Small intestine (tissue), 7 donors: ENCODE measurements around the gene OR10S1. TPM values are rescaled to one million over a fixed set of nuclear protein-coding genes. Genes with fewer than 3 reads are reported as not detected.
A peak's percentile ranks its signal among the peaks of the same experiment; 100 is the strongest.

ENCODE experiments used
- DNase-seq, 2 donors: peaks; one replicate each; pipeline versions ENCODE4 v3.0.0 to v3.0.0-alpha.2; 2013
- FAIRE-seq: peaks from 2 replicates; lab custom pipeline; 2012; peaks lifted over from hg19 to GRCh38; lab: Jason Lieb, UNC
- H3K27ac ChIP-seq, 3 donors: one replicate each; pipeline ENCODE4 v1.5.1; 2013; ENCODE audit warnings: low read length in 2 of 3, mild to moderate bottlenecking in 2 of 3, control low read depth in 1 of 3, inconsistent platforms in 1 of 3, low read depth in 1 of 3, moderate library complexity in 1 of 3
- H3K27me3 ChIP-seq, 3 donors: one replicate each; pipeline ENCODE4 v1.6.1; 2013; ENCODE audit warnings: low read length in 3 of 3, inconsistent platforms in 1 of 3; ENCODE audit not compliant: control insufficient read depth in 3 of 3, insufficient read depth in 3 of 3
- H3K36me3 ChIP-seq, 3 donors: one replicate each; pipeline ENCODE4 v1.6.1; 2013; ENCODE audit warnings: low read length in 3 of 3, inconsistent platforms in 1 of 3, low read depth in 1 of 3, mild to moderate bottlenecking in 1 of 3, moderate library complexity in 1 of 3; ENCODE audit not compliant: control insufficient read depth in 3 of 3, insufficient read depth in 2 of 3
- H3K4me1 ChIP-seq, 3 donors: one replicate each; pipeline ENCODE4 v1.6.1; 2013; ENCODE audit warnings: low read length in 2 of 3, inconsistent platforms in 1 of 3, low read depth in 1 of 3, mild to moderate bottlenecking in 1 of 3, moderate library complexity in 1 of 3; ENCODE audit not compliant: control insufficient read depth in 3 of 3, insufficient read depth in 2 of 3
- H3K4me3 ChIP-seq, 3 donors: one replicate each; pipeline ENCODE4 v1.5.1; 2013; ENCODE audit warnings: low read length in 3 of 3, control low read depth in 1 of 3, inconsistent platforms in 1 of 3, low read depth in 1 of 3, mild to moderate bottlenecking in 1 of 3, moderate library complexity in 1 of 3
- H3K9me3 ChIP-seq, 2 donors: one replicate each; pipeline ENCODE4 v1.6.1; 2013; ENCODE audit warnings: low read depth in 1 of 2, low read length in 1 of 2; ENCODE audit not compliant: control insufficient read depth in 2 of 2, insufficient read depth in 1 of 2
- WGBS, 3 donors: extraction: QIAGEN DNeasy Blood & Tissue Kit; methylation state at CpG; one replicate each; pipeline ENCODE4 v1.1.7; 2013; 5-methylcytosine and 5-hydroxymethylcytosine counted together
- polyA plus RNA-seq, 4 donors: library from polyadenylated mRNA; stranded (reverse) in 3 of 4; unstranded in 1 of 4; fragments of 200-250 nt in 3 of 4; fragments of 120-200 nt in 1 of 4; gene quantifications; one replicate each; pipeline versions ENCODE4 v1.2.1 to v1.2.3, GENCODE V29; 2013
- donor health status: healthy with polysubstance abuse.
- donor health status: control.
- donor health status: control.
- donor health status: Bipolar disorder and iron deficiency.
- donor health status: healthy.

The OR10S1 gene
- polyA plus RNA-seq, 4 donors: not detected

DNA sequence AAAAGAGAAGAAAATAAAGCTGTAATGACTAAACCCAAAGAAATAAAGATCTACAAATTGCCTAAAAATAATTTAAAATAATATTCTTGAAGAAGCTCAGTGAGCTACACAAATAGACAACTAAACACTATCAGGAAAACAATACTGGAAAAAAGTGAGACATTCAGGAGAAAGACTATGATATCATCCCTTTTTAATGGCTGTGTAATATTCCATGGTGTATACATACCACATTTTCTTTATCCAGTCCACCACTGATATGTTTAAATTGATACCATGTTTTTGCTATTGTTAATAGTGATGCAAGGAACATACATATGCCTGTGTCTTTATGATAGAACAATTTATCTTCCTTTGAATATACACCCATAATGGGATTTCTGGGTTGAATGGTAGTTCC, 20.8 kb downstream of the OR10S1 start:
- no peaks in the 10 kb centered on the region for H3K36me3 ChIP-seq
- H3K27ac ChIP-seq: no peak overlapping the region
- H3K4me1 ChIP-seq: no peaks in the 10 kb centered on the region
- H3K9me3 ChIP-seq: no peaks in the 10 kb centered on the region
- no peak overlapping the region for H3K4me3 ChIP-seq
- DNase-seq (no peak), FAIRE-seq (no peak)
- no peaks in the 10 kb centered on the region for H3K27me3 ChIP-seq

DNA sequence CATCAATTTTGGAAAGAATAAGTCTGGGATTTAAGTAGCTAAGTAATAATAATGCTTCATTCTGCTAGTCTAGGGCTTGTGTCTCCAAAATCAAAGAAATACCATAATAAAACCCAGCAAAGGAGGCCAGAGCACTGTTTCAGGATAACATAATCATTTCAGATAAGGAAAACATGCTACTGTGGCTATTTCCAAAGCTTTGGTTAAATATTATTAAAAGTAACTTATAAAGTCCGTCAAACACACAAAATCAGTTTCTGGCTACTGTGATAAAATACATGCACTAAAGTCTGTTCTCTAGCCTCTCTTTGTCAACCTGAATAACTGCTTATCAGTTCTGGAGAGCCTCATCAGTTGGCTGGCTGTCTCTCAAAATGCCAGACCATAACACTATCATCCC, 32.4 kb downstream of the OR10S1 start:
- Histone ChIP-seq H3K27me3 (no peaks in the 10 kb centered on the region), H3K27ac (no peak overlapping the region), H3K4me3 (no peak overlapping the region), H3K9me3 (no peaks in the 10 kb centered on the region), H3K36me3 (no peaks in the 10 kb centered on the region), H3K4me1 (peaks cover 0 to 10% (median 0%) of the 10 kb centered on the region in 3 donors)
- WGBS, 3 donors: 5 to 37% (median 26%) methylated on average over 1 of the region's 1 CpG
- DNase-seq (peak in 1 of 2 donors; percentile 10), FAIRE-seq (no peak)

DNA sequence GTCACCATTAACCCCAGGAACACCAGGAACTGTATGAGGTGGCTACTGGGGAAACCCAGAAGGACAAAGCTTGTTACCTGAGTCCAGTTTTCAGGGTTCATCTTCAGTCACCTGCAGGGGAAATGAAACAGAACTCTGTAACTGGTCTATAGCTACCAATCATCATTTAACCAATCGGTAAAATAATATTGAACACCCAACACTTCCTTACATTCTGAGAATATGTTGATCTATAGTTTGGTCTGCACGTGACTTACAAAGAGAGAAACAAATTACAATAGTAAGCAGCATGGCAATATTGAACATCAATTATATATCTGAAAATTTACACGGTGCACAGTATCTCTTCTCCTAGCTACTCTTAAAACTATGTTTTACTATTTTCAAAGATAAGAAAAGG, 33.8 kb downstream of the OR10S1 start, which contains the start of gene OR6T1:
Gene OR6T1, minus strand, starts transcription at position 101 of the 400 bp plus-strand sequence. Its CDS starts 0 bp downstream, at position 101.
- no peaks in the 10 kb centered on the region for H3K9me3 ChIP-seq
- no peak within 1 kb of the TSS for H3K27ac ChIP-seq
- DNase-seq (no peak), FAIRE-seq (no peak)
- H3K36me3 ChIP-seq: no peaks in the 10 kb centered on the region
- H3K4me1 ChIP-seq: peaks cover 0 to 3% (median 0%) of the 10 kb centered on the region in 3 donors
- H3K4me3 ChIP-seq: no peak within 1 kb of the TSS
- no peaks in the 10 kb centered on the region for H3K27me3 ChIP-seq
- 81 to 87% (median 82%) methylated on average over 3 of the region's 3 CpGs for WGBS, 3 donors

DNA sequence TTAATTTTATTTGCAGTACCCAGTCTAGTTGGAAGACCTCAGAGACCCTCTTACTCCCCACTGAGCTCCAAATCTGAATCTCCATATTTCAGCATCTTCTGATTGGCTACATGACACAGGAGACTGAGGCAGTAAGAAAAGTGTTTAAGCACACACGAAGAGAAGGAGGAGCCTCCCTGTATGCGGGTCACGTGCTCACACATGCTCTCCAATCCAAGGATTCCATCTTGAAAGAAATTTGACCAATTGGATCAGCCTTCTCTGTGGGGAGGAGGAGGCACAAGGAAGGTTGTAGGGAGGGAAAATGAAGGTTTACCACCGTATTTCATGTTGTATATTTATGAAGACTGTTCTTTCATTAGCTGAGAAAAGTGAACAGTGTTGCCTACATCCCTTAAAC, 35.2 kb downstream of the OR10S1 start:
- DNase-seq: no peak
- H3K4me1 ChIP-seq: peaks cover 0 to 3% (median 0%) of the 10 kb centered on the region in 3 donors
- H3K9me3 ChIP-seq: no peaks in the 10 kb centered on the region
- no peaks in the 10 kb centered on the region for H3K27me3 ChIP-seq
- H3K27ac ChIP-seq: no peak overlapping the region
- FAIRE-seq: no peak
- 79 to 86% (median 82%) methylated on average over 4 of the region's 4 CpGs for WGBS, 3 donors
- no peaks in the 10 kb centered on the region for H3K36me3 ChIP-seq
- H3K4me3 ChIP-seq: no peak overlapping the region

DNA sequence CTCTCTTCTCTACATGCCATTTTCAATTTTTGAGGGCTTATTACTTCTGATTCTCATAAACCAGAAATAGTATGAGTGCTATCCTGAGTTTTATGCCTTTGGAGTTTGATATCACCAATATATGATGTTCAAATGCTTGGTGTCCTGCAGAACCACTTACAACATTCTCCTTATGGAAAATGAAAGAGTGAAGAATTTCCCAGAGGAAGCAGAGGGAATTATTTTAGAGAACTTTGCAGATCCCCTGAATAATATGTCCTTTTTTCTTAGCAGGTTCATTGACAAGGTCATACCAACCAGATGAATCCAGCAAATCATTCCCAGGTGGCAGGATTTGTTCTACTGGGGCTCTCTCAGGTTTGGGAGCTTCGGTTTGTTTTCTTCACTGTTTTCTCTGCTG, 38.3 kb downstream of the OR10S1 start, which contains the start of gene OR4D5:
Gene OR4D5, plus strand, starts transcription at position 301 of the 400 bp plus-strand sequence. Its CDS starts 0 bp downstream, at position 301.
- Histone ChIP-seq H3K4me3 (no peak within 1 kb of the TSS), H3K9me3 (no peaks in the 10 kb centered on the region), H3K27me3 (no peaks in the 10 kb centered on the region), H3K27ac (no peak within 1 kb of the TSS), H3K4me1 (peaks cover 0 to 3% (median 0%) of the 10 kb centered on the region in 3 donors), H3K36me3 (no peaks in the 10 kb centered on the region)
- no peak for DNase-seq
- WGBS, 3 donors: 68 to 87% (median 79%) methylated on average over 1 of the region's 1 CpG
- FAIRE-seq: no peak

Other genes with a start within 250 kb of the OR10S1 start
- gene ZNF202, start 236.1 kb downstream of the OR10S1 start, polyA plus RNA-seq: 10 to 100 TPM in 1 of 4 donors, 1 to 10 TPM in 3; 3.6 to 14.8 (median 5.6) TPM
- not detected for gene OR6X1, start 223.3 kb downstream of the OR10S1 start, polyA plus RNA-seq
- gene OR6M1, start 171.4 kb downstream of the OR10S1 start, polyA plus RNA-seq: not detected
- not detected for gene TMEM225, start 92.1 kb downstream of the OR10S1 start, polyA plus RNA-seq
- gene OR8D4, start 75.6 kb downstream of the OR10S1 start, polyA plus RNA-seq: not detected
- gene OR4D5, start 38.2 kb downstream of the OR10S1 start, polyA plus RNA-seq: not detected
- gene OR6T1, start 33.9 kb downstream of the OR10S1 start, polyA plus RNA-seq: not detected
- gene OR10G6, start 17.4 kb upstream of the OR10S1 start, polyA plus RNA-seq: not detected
- gene OR10G4, start 35.2 kb upstream of the OR10S1 start, polyA plus RNA-seq: not detected
- gene OR10G9, start 45.2 kb upstream of the OR10S1 start, polyA plus RNA-seq: not detected
- not detected for gene OR10G8, start 49.0 kb upstream of the OR10S1 start, polyA plus RNA-seq
- gene OR10G7, start 63.5 kb upstream of the OR10S1 start, polyA plus RNA-seq: not detected
- gene VWA5A, start 137.7 kb upstream of the OR10S1 start, polyA plus RNA-seq: 10 to 100 TPM; 21.9 to 38.2 (median 28.7) TPM
- not detected for gene OR10D3, start 205.6 kb upstream of the OR10S1 start, polyA plus RNA-seq